ENCODE results near the gene CLSTN2.

The CLSTN2 gene

GRCh38 chr3:140152851-140153639 lies 218.1 kb downstream of the CLSTN2 start:
- no peak for DNase-seq (ENCODE audit: low spot score)

DNA sequence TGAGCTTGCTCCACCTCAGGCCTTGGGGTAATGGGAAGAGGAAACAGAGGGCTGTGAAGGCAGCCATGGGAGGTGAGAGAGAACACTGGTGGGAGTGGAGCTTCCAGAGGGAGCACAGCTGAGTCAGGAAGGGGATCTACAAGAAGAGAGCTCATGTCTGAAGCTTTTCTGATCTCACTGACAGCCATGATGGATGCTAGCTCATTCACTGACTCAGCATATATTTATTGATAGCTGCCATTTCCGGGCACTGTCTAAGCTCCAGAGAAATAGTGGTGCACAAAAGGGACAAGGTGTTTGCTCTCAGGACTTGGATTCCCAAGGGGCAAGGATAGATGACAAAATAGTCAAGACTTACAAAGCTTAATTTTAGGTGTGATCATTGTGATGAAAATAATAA lies 218.8 kb downstream of the CLSTN2 start:
- no peak for DNase-seq (ENCODE audit: low spot score)

DNA sequence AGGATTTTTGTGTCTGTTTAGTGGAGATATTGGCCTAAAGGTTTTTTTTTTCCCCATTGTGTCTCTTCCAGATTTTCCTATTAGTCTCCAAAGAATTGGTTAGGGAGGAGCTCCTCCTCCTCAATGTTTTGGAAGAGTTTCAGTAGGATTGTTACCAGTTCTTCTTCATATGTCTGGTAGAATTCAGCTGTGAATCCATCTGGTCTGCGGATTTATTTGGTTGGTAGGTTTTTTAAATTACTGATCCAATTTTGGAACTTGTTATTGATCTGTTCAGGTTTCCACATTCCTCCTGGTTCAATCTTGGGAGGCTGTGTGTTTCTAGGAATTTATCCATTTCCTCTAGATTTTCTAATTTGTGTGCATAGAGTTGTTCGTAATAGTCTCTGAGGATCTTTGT lies 222.2 kb downstream of the CLSTN2 start:
- DNase-seq (ENCODE audit: low spot score), result no peak

- DNase-seq (ENCODE audit: low spot score), result no peak
Measured at GRCh38 chr3:140159646-140160045, 224.7 kb downstream of the CLSTN2 start.

GRCh38 chr3:140160553-140160952 lies 225.6 kb downstream of the CLSTN2 start:
- no peak for DNase-seq (ENCODE audit: low spot score)

DNA sequence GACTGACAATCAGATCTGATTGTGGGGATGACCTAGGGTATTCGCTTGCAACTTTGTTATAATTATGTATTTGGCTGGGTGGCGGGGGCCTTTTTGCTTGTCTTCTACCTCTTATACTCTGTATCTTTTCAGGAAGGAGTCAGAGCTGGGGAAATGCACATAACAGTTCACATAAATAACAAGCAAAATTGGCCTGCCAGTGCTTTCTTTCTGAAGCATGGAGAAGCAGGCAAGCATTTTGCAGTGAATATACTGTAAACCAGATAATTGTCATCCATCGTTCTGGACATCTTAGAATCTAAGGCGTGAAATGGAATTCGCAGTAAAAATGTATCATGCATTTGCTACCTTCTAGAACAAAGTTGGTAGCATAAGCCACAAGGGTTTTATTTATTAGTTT lies 227.6 kb downstream of the CLSTN2 start:
- DNase-seq (ENCODE audit: low spot score), result no peak

DNA sequence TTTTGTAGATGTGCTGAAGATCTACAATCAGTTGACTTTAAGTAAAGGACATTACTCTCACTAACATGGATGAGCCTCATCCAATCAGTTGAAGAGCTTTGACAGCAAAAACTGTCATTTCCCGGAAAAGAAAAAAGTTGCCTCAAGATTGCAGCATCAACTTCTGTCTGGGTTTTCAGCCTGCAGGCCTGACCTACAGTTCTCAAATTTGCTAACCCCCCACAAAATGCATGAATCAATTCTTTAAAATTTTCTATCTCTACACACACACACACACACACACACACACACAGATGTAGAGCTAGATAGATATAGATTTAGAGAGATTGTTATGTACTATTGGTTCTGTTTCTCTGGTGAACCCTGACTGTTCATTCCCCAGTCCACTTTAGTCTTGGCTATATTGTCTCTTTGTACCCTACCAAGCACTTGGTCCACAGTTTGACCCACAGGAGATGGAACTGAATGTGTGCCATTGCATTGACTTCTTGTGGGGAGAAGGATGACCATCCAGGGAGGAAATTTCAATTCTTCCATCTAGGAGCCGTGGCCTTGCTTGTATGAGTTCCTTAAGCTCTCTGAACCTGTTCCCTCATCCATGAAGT lies 228.3 kb downstream of the CLSTN2 start:
- DNase-seq (ENCODE audit: low spot score), result no peak

DNA sequence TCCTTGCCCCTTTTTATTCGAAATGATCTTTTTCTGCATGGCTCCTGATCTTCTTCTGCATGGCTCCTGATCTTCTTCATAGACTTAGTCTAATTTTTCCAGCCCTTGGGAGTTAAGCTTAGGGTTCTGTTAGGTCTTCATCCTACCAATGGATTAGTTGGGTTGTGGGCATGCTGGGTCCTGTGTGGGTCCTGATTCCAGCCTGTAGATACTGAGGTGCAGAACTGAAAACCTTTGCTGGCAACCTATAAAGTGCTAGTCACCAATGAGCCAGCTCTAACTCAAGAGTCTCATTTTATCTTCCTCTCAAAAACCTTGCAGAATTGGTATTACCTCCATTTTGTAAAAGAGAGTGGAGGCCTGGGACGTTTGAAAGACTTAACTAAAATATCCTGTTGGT lies 229.2 kb downstream of the CLSTN2 start:
- no peak for DNase-seq (ENCODE audit: low spot score)

DNA sequence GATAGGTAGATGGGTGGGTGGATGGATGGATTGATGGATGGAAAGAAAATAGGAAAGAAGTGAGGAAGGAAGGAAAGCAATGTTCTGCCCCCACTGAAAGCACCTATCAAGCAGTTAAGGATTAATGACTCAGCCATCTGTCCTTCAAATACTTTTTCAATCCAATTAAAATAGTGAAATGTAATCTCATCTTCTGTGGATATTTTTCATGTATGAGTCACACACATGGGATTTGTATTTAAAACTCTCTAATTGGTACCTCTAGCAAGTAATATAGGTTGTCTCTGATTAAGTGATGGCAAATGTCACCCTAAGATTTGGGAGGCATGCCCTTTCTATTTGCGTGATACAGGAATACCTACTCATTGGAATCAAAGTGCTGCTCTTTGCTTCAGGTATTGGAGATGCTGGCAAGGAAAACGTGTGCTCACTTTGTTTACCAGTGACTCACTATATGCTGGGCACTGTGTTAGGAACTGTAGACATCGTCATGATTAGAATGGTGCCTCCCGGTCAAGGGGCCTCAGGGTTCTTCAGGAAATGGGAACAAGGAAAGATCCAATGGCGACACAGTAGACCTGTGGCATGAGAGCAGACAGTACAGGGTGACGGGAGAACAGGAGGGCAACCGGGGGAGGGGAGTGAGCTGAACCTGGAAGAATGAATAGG lies 230.1 kb downstream of the CLSTN2 start:
- DNase-seq (ENCODE audit: low spot score), result no peak

GRCh38 chr3:140165781-140166180 lies 230.8 kb downstream of the CLSTN2 start:
- no peak for DNase-seq (ENCODE audit: low spot score)

DNA sequence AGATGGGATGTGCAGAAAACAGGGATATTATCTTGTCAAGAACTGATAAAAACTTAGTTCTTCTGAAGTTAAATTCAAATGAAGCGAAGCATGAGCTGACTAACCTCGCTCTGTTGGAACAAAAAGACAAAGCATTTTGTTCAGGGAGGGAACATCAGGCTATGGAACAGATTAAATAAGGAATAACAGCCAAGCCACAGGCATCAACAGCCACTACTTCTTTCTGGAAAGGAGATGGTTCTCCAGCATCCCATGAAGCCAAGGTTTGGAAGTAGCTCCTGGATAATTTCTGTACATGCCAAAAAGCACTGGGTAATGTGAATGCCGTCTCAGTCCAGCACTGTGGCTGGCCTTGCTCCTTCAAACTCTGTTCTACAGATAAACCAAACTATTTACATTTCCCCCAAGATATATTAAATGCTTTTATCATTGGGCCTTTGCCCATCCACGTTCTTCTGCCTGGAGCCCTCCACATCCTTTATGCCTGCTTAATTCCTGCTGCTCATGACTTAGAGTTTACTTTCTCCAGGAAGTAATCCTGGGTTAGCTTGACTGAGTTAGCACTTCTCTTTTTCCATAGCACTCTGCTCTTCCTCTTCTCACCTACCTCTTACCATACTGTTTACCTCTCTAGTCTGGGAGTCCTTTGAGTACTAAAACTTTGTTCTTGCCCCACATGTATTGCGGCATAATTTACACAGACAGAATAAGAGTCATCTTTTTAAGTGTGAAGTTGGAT lies 232.0 kb downstream of the CLSTN2 start:
- DNase-seq (ENCODE audit: low spot score), result no peak

- DNase-seq (ENCODE audit: low spot score), result no peak
Measured at GRCh38 chr3:140167600-140168281, 232.8 kb downstream of the CLSTN2 start.

- DNase-seq (ENCODE audit: low spot score), result no peak
Measured at GRCh38 chr3:140170612-140171011, 235.6 kb downstream of the CLSTN2 start.

DNA sequence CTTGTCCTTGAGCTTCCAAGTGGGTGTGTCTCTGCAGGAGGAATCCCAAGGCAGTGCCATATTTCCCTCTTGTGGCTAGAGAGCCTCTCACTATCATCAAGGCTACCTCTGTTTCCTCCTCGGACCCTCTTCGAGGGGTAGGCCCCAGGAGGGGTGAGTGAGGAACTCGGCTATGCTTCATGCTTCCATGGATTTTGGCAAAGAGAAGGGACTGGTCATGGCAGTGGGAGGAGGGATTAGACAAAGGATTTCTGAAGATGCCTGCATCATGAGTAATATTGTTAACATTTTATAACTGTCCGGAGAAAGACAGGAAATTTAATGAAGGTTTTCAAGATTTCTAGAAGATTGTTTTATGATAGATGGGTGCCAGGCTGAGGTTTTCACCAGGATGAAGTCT lies 241.5 kb downstream of the CLSTN2 start:
- no peak for DNase-seq (ENCODE audit: low spot score)

- DNase-seq (ENCODE audit: low spot score), result no peak
Measured at GRCh38 chr3:140177943-140178342, 243.0 kb downstream of the CLSTN2 start.

- DNase-seq (ENCODE audit: low spot score), result no peak
Measured at GRCh38 chr3:140178482-140178881, 243.5 kb downstream of the CLSTN2 start.

DNA sequence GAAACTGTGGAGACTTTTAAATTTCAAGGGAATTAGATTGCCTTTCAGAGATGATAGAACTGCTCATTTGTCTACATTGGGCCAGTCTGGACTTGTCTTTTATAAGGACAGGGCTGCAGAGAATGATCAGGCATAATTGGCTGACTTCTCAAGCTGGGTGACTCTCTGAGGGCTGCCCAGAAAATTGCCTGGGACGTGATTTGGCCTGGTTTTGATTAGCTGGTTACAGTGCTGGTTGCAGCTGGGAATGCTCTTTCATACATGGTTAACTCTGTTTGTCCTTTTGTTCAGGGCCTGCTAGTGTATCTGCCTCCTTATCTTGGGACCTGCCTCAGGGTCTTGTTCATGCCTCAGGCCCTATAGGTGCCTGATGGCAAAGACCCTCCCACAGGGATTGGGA lies 245.6 kb downstream of the CLSTN2 start:
- no peak for DNase-seq (ENCODE audit: low spot score)

DNA sequence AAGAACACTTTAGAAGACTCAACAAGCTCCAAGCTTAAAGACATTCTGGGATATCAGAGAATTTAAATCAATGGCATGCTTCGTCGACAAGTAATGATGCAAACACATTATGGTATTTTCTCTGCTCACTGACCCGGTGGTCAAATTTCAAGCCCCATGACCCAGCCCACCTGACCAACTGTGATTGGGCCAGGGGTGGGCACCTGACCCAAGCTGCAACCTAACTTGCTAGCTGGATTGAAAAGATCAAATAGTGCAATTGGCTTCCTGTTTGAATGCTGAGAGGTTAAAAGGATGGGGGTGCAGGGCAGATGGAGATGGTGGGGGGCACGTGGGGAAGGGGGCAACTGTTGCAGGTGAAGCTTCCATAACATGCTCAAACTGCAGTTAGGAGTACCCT lies 250.4 kb downstream of the CLSTN2 start:
- no peak for DNase-seq (ENCODE audit: low spot score)

GRCh38 chr3:140186421-140186920 lies 251.5 kb downstream of the CLSTN2 start:
- DNase-seq (ENCODE audit: low spot score), result no peak

DNA sequence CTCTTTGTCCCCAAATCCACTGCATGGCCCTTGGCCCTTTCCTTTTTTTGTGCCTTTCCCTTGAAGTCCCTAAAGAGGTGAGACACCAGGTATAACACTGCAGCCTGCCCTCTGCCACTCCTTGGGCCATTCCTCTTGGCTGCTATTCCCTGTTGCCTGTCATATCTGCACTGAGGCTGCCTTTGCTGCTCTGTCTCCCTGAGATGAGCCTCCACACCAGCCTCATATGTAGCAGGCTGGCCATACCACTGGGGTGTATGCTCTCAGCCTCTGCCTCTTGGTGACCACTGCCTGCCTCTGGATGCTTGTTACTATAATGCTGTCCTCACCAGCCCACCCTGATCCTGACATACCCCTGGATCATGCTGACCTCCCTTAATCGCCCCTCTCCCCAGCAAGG lies 252.0 kb downstream of the CLSTN2 start:
- DNase-seq (ENCODE audit: low spot score), result no peak

GRCh38 chr3:140187656-140188221 lies 252.8 kb downstream of the CLSTN2 start:
- no peak for DNase-seq (ENCODE audit: low spot score)

DNA sequence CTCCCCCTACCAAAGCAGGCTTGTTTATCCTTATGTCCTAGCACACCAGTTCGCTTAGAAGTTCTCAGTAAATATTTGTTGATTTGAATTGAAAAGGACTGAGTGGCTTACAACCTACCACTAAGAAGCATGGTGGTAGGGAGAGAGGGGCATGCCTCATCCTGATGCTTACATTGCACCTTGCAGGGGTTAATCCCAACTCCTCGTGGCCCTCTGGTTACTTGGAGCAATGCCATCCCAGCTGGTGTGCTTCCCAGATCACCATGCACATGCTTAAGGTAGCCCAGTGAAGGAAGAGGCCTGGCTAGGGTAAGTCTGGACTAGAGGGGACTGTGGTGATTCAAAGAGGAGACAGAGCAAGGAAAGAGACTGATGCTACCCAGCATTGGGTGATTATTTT lies 253.3 kb downstream of the CLSTN2 start:
- no peak for DNase-seq (ENCODE audit: low spot score)

Measured in CD4-positive, alpha-beta T cell treated with Interleukin-6 at 100 ng/mL for 8 hours (primary cell).